HG03175 (cell line): ENCODE measurements around the gene SSR1.
A peak's percentile ranks its signal among the peaks of the same experiment; 100 is the strongest.
"Not testable (repeated sequence)": the region's sequence is repeated elsewhere in the genome, so short reads cannot be mapped to it uniquely, and the experiment has no call there.

Source experiments
- ATAC-seq: cut with Tn5 transposase; IDR thresholded peaks from one replicate; pipeline ENCODE4 v1.9.1; 2021; ENCODE audit warnings: mild to moderate bottlenecking, moderate library complexity; ENCODE audit not compliant: unreplicated experiment

Gene SSR1

GRCh38 chr6:7282097-7282906 is 30.7 kb downstream of the SSR1 start:
- ATAC-seq: no peak

- ATAC-seq: no peak
These were observed 36.8 kb downstream of the SSR1 start for GRCh38 chr6:7276199-7276524.

- not testable (repeated sequence) for ATAC-seq
These were observed 38.5 kb downstream of the SSR1 start for GRCh38 chr6:7274525-7274924.

GRCh38 chr6:7273709-7274108 is 39.3 kb downstream of the SSR1 start:
- ATAC-seq: no peak

- no peak for ATAC-seq
These were observed 41.8 kb downstream of the SSR1 start for GRCh38 chr6:7271205-7271534.

GRCh38 chr6:7270320-7271204 is 42.4 kb downstream of the SSR1 start:
- ATAC-seq: no peak

GRCh38 chr6:7269816-7270215 is 43.2 kb downstream of the SSR1 start:
- no peak for ATAC-seq

- ATAC-seq: no peak
These were observed 44.0 kb downstream of the SSR1 start for GRCh38 chr6:7268816-7269555.

GRCh38 chr6:7268362-7268761 is 44.6 kb downstream of the SSR1 start:
- ATAC-seq: no peak

- ATAC-seq: no peak
These were observed 45.4 kb downstream of the SSR1 start for GRCh38 chr6:7267466-7268091.

GRCh38 chr6:7267071-7267465 is 45.9 kb downstream of the SSR1 start:
- no peak for ATAC-seq

- not testable (repeated sequence) for ATAC-seq
These were observed 47.6 kb downstream of the SSR1 start for GRCh38 chr6:7265385-7265726.

- ATAC-seq: no peak
These were observed 48.2 kb downstream of the SSR1 start for GRCh38 chr6:7264686-7265384.

- ATAC-seq: no peak
These were observed 49.0 kb downstream of the SSR1 start for GRCh38 chr6:7264041-7264440.

- not testable (repeated sequence) for ATAC-seq
These were observed 49.5 kb downstream of the SSR1 start for GRCh38 chr6:7263519-7263805.

GRCh38 chr6:7262746-7263518 is 50.1 kb downstream of the SSR1 start:
- no peak for ATAC-seq

- ATAC-seq: no peak
These were observed 51.0 kb downstream of the SSR1 start for GRCh38 chr6:7261852-7262461.

GRCh38 chr6:7261032-7261841 is 51.8 kb downstream of the SSR1 start:
- peak; percentile 53 for ATAC-seq
